Loucy (cell line): ENCODE data around the gene AGBL4.

Experiments used
- H2AFZ ChIP-seq: fragments of 200-600 bp; sonication (generic); 2 replicates; pipeline ENCODE4 v1.6.0; 2016; ENCODE audit warnings: antibody characterized with exemption, mild to moderate bottlenecking, low read length, moderate library complexity
- H3F3A ChIP-seq: fragments of 200-600 bp; 2 replicates; pipeline ENCODE4 v1.6.0; 2016; ENCODE audit warnings: antibody characterized with exemption, low read depth, mild to moderate bottlenecking
- H3K27me3 ChIP-seq: fragments of 200-600 bp; sonication (generic); 2 replicates; pipeline ENCODE4 v1.6.1; 2014; ENCODE audit warnings: low read length, mild to moderate bottlenecking; ENCODE audit not compliant: insufficient read depth, poor library complexity, severe bottlenecking
- H3K36me3 ChIP-seq: fragments of 200-600 bp; sonication (generic); 2 replicates; pipeline ENCODE4 v1.6.1; 2016; ENCODE audit warnings: low read length; ENCODE audit not compliant: insufficient read depth
- H3K4me1 ChIP-seq: fragments of 200-600 bp; sonication (generic); 2 replicates; pipeline ENCODE4 v1.5.1; 2014; ENCODE audit warnings: low read length, mild to moderate bottlenecking; ENCODE audit not compliant: insufficient read depth, poor library complexity, severe bottlenecking
- H3K4me2 ChIP-seq: fragments of 200-600 bp; sonication (generic); 2 replicates; pipeline ENCODE4 v1.6.0; 2014; ENCODE audit warnings: antibody characterized with exemption, low read length, low read depth, mild to moderate bottlenecking; ENCODE audit not compliant: poor library complexity, severe bottlenecking
- H3K4me3 ChIP-seq: fragments of 200-600 bp; sonication (generic); 2 replicates; pipeline ENCODE4 v1.5.1; 2014; ENCODE audit warnings: low read length, mild to moderate bottlenecking, mixed read lengths; ENCODE audit not compliant: poor library complexity, severe bottlenecking
- H3K79me2 ChIP-seq: fragments of 200-600 bp; sonication (generic); 2 replicates; pipeline ENCODE4 v1.6.1; 2014; ENCODE audit warnings: low read length; ENCODE audit not compliant: insufficient read depth
- H3K9ac ChIP-seq: fragments of 200-600 bp; sonication (generic); 2 replicates; pipeline ENCODE4 v1.6.0; 2014; ENCODE audit warnings: mild to moderate bottlenecking, low read depth, low read length, moderate library complexity; ENCODE audit not compliant: poor library complexity, severe bottlenecking
- H3K9me2 ChIP-seq: fragments of 200-600 bp; sonication (generic); replicated peaks from 2 replicates; pipeline ENCODE4 v1.6.1; 2016; ENCODE audit warnings: low read depth, low read length, mixed read lengths
- H3K9me3 ChIP-seq: fragments of 200-600 bp; sonication (generic); 2 replicates; pipeline ENCODE4 v1.6.1; 2014; ENCODE audit warnings: mild to moderate bottlenecking, antibody characterized with exemption, low read length, low read depth; ENCODE audit not compliant: insufficient read depth
- H4K20me1 ChIP-seq: fragments of 200-600 bp; sonication (generic); 2 replicates; pipeline ENCODE4 v1.6.0; 2014; ENCODE audit warnings: antibody characterized with exemption, low read length, mild to moderate bottlenecking; ENCODE audit not compliant: insufficient read depth, poor library complexity, severe bottlenecking
- CTCF ChIP-seq: fragments of 200-600 bp; sonication (generic); conservative IDR thresholded peaks from 2 replicates; pipeline ENCODE4 v1.5.1; 2014; ENCODE audit warnings: mild to moderate bottlenecking, antibody characterized with exemption, low read length
- EZH2phosphoT487 ChIP-seq: fragments of 200-600 bp; IDR thresholded peaks from 2 replicates; pipeline ENCODE4 v1.6.1; 2018; ENCODE audit warnings: antibody characterized with exemption, mild to moderate bottlenecking, moderate library complexity, borderline replicate concordance

The AGBL4 gene

GRCh38 chr1:49085079-49085478 is 938.7 kb downstream of the AGBL4 start:
- no peaks in the 10 kb centered on the region for H3K4me1 ChIP-seq
- no peaks in the 10 kb centered on the region for H3K27me3 ChIP-seq
- no peaks in the 10 kb centered on the region for H3F3A ChIP-seq
- TF ChIP-seq EZH2phosphoT487 (no peak), CTCF (no peak)
- H3K9me2 ChIP-seq, result no peaks in the 10 kb centered on the region
- no peak overlapping the region for H2AFZ ChIP-seq
- no peak overlapping the region for H3K9ac ChIP-seq
- no peaks in the 10 kb centered on the region for H3K79me2 ChIP-seq
- no peaks in the 10 kb centered on the region for H3K36me3 ChIP-seq
- H4K20me1 ChIP-seq, result no peaks in the 10 kb centered on the region
- no peaks in the 10 kb centered on the region; the same call in 1 of the 2 replicates for H3K9me3 ChIP-seq
- no peak overlapping the region for H3K4me3 ChIP-seq
- H3K4me2 ChIP-seq, result no peak overlapping the region

GRCh38 chr1:49060766-49061165 is 963.0 kb downstream of the AGBL4 start:
- TF ChIP-seq CTCF, result no peak
- TF ChIP-seq EZH2phosphoT487, result no peak
- Histone ChIP-seq H4K20me1 (no peaks in the 10 kb centered on the region), H3K36me3 (no peaks in the 10 kb centered on the region), H3K9me3 (no peaks in the 10 kb centered on the region), H3K27me3 (no peaks in the 10 kb centered on the region), H3K4me2 (no peak overlapping the region), H3K9ac (no peak overlapping the region), H3K4me1 (no peaks in the 10 kb centered on the region), H3K79me2 (no peaks in the 10 kb centered on the region), H3K4me3 (no peak overlapping the region), H3K9me2 (no peaks in the 10 kb centered on the region), H3F3A (no peaks in the 10 kb centered on the region), H2AFZ (no peak overlapping the region)

GRCh38 chr1:49059087-49059486 is 964.7 kb downstream of the AGBL4 start:
- Histone ChIP-seq H3K9me3 (no peaks in the 10 kb centered on the region), H3K9me2 (no peaks in the 10 kb centered on the region), H3K4me1 (no peaks in the 10 kb centered on the region), H2AFZ (no peak overlapping the region), H3K36me3 (no peaks in the 10 kb centered on the region), H3K9ac (no peak overlapping the region), H3K79me2 (no peaks in the 10 kb centered on the region), H3F3A (no peaks in the 10 kb centered on the region), H3K4me3 (no peak overlapping the region), H4K20me1 (no peaks in the 10 kb centered on the region), H3K4me2 (no peak overlapping the region), H3K27me3 (no peaks in the 10 kb centered on the region)
- no peak for TF ChIP-seq CTCF
- TF ChIP-seq EZH2phosphoT487, result no peak
